ENCODE measurements around the gene MSL3. TPM values are rescaled to one million over a fixed set of nuclear protein-coding genes. Genes with fewer than 3 reads are reported as not detected.

Gene MSL3
- total and polyA plus RNA-seq, 2 of the 8 experiments (the other 6 are each of a cell fraction or from before 2014, with no cell fraction given), result 10.6 to 12.3 TPM

GRCh38 chrX:11791090-11791489, 33.1 kb downstream of the MSL3 start:
- no peaks in the 10 kb centered on the region for H3K79me1 ChIP-seq (ENCODE audit: low read depth, low read length)
- no peak overlapping the region for H3K27ac ChIP-seq (ENCODE audit: low read depth, low read length)
- no peak overlapping the region for H4K91ac ChIP-seq (replicated peaks; ENCODE audit: insufficient read length, low read length)
- no peak overlapping the region for H3K4me2 ChIP-seq (ENCODE audit: insufficient read depth in 1 of 2, low read depth in 2 of 2, low read length in 2 of 2)
- TF ChIP-seq RBBP5 (IDR thresholded peaks at IDR 0.05; ENCODE audit: borderline replicate concordance, low read depth, low read length), result no peak
- TF ChIP-seq RAD21 (IDR thresholded peaks at IDR 0.05 in 1 of 2, conservative IDR thresholded peaks at IDR 0.05 in 1 of 2; ENCODE audit: low read depth in 2 of 2, low read length in 2 of 2), result no peak
- no peak for TF ChIP-seq CTCF (IDR thresholded peaks at IDR 0.05; ENCODE audit: control extremely low read depth in 1 of 3, insufficient read depth in 1 of 3, low read depth in 1 of 3, low read length in 3 of 3)
- TF ChIP-seq SIN3A (conservative IDR thresholded peaks at IDR 0.05 in 1 of 2, IDR thresholded peaks at IDR 0.05 in 1 of 2; ENCODE audit: low read depth in 1 of 2, low read length in 2 of 2), result no peak
- no peak for TF ChIP-seq POLR2A (IDR thresholded peaks at IDR 0.05; ENCODE audit: control extremely low read depth in 1 of 2, low read depth in 2 of 2, low read length in 2 of 2)
- TF ChIP-seq FOSL1 (IDR thresholded peaks at IDR 0.05; ENCODE audit: insufficient read depth, low read depth, low read length), result no peak
- H2BK15ac ChIP-seq (ENCODE audit: low read length), result no peak overlapping the region
- ChIA-PET CTCF (ENCODE audit: partially characterized antibody) (interaction anchor here (0.6 kb wide), 1 partner anchor 321 kb away, joined by 3 read pairs; no protein-coding TSS in a partner anchor), POLR2A (ENCODE audit: partially characterized antibody) (no interaction called here)
- no peak overlapping the region for H4K5ac ChIP-seq (ENCODE audit: insufficient read length, low read depth, low read length)
- H2AK5ac ChIP-seq (ENCODE audit: low read depth, low read length), result no peak overlapping the region
- H2AFZ ChIP-seq (ENCODE audit: low read length), result no peak overlapping the region
- no peak overlapping the region for H3K4me3 ChIP-seq (ENCODE audit: extremely low read depth in 1 of 4, insufficient read depth in 2 of 4, low read depth in 3 of 4, low read length in 4 of 4)
- DNase-seq (ENCODE audit: low read depth in 1 of 2, low spot score in 2 of 2) (no peak), FAIRE-seq (no peak)
- no peaks in the 10 kb centered on the region for H3K79me2 ChIP-seq (ENCODE audit: control insufficient read depth in 1 of 2, insufficient read depth in 2 of 2, low read length in 2 of 2)
- no peak overlapping the region for H3K56ac ChIP-seq (replicated peaks; ENCODE audit: insufficient read length, low read depth, low read length)
- H3K23me2 ChIP-seq (ENCODE audit: low read depth, low read length), result no peaks in the 10 kb centered on the region
- no peak overlapping the region for H3K18ac ChIP-seq (ENCODE audit: extremely low read depth, low read length)
- no peak overlapping the region for H2BK20ac ChIP-seq (ENCODE audit: low read length)
- no peaks in the 10 kb centered on the region for H3K27me3 ChIP-seq (replicated peaks in 1 of 4; ENCODE audit: control insufficient read depth in 3 of 4, extremely low read depth in 1 of 4, insufficient read depth in 3 of 4, low read length in 3 of 4)
- H2BK120ac ChIP-seq (replicated peaks; ENCODE audit: low read depth, low read length), result no peak overlapping the region
- H3K36me3 ChIP-seq (ENCODE audit: control insufficient read depth in 2 of 4, insufficient read depth in 4 of 4, low read length in 3 of 4), result no peaks in the 10 kb centered on the region
- H3K14ac ChIP-seq (ENCODE audit: insufficient read length), result no peak overlapping the region
- no peak overlapping the region for H3K23ac ChIP-seq (ENCODE audit: insufficient read length)
- H4K8ac ChIP-seq (ENCODE audit: extremely low read depth, insufficient read depth, low read length), result no peak overlapping the region
- no peak overlapping the region for H2BK5ac ChIP-seq (ENCODE audit: low read depth, low read length)
- no peaks in the 10 kb centered on the region for H4K20me1 ChIP-seq (replicated peaks in 1 of 2; ENCODE audit: control insufficient read depth in 1 of 2, insufficient read depth in 2 of 2, low read length in 2 of 2)
- H3K9me3 ChIP-seq (ENCODE audit: insufficient read depth in 2 of 2, low read depth in 1 of 2, low read length in 1 of 2), result no peaks in the 10 kb centered on the region
- H3K9ac ChIP-seq (replicated peaks in 1 of 4; ENCODE audit: extremely low read depth in 1 of 4, low read depth in 3 of 4, low read length in 3 of 4), result no peak overlapping the region
- H2BK12ac ChIP-seq (ENCODE audit: low read depth, low read length), result no peak overlapping the region
- no peak overlapping the region for H3K4ac ChIP-seq (replicated peaks; ENCODE audit: insufficient read length, low read depth, low read length)
- no peaks in the 10 kb centered on the region; a peak in 1 of 7 replicates for H3K4me1 ChIP-seq (replicated peaks in 1 of 4; ENCODE audit: control insufficient read depth in 3 of 4, insufficient read depth in 4 of 4, low read length in 3 of 4)

Data from H1 (cell line).